HG03139 (cell line): ENCODE measurements around the gene SLC4A7.
"Not testable (repeated sequence)": the region's sequence is repeated elsewhere in the genome, so short reads cannot be mapped to it uniquely, and the experiment has no call there.

ENCODE experiments used
- ATAC-seq: cut with Tn5 transposase; IDR thresholded peaks from one replicate; pipeline ENCODE4 v1.9.1; 2021; ENCODE audit not compliant: unreplicated experiment

The SLC4A7 gene

GRCh38 chr3:27431116-27431515, 53.1 kb downstream of the SLC4A7 start:
- ATAC-seq = no peak

GRCh38 chr3:27429909-27430308, 54.3 kb downstream of the SLC4A7 start:
- no peak for ATAC-seq

GRCh38 chr3:27428446-27428845, 55.7 kb downstream of the SLC4A7 start:
- ATAC-seq = no peak

- no peak for ATAC-seq
Measured at GRCh38 chr3:27426926-27427325, 57.3 kb downstream of the SLC4A7 start.

GRCh38 chr3:27425896-27426565, 58.2 kb downstream of the SLC4A7 start:
- ATAC-seq = no peak

- ATAC-seq = not testable (repeated sequence)
Measured at GRCh38 chr3:27424812-27425521, 59.2 kb downstream of the SLC4A7 start.

- no peak for ATAC-seq
Measured at GRCh38 chr3:27423463-27423862, 60.7 kb downstream of the SLC4A7 start.

GRCh38 chr3:27422617-27423016, 61.6 kb downstream of the SLC4A7 start:
- no peak for ATAC-seq

GRCh38 chr3:27415202-27415601, 69.0 kb downstream of the SLC4A7 start:
- no peak for ATAC-seq

- no peak for ATAC-seq
Measured at GRCh38 chr3:27392950-27393679, 91.1 kb downstream of the SLC4A7 start.

- not testable (repeated sequence) for ATAC-seq
Measured at GRCh38 chr3:27392414-27392813, 91.8 kb downstream of the SLC4A7 start.

- ATAC-seq = no peak
Measured at GRCh38 chr3:27391796-27392195, 92.4 kb downstream of the SLC4A7 start.

GRCh38 chr3:27387625-27388024, 96.6 kb downstream of the SLC4A7 start:
- ATAC-seq = no peak

GRCh38 chr3:27385504-27385903, 98.7 kb downstream of the SLC4A7 start:
- ATAC-seq = no peak

GRCh38 chr3:27384191-27384590, 100.0 kb downstream of the SLC4A7 start:
- no peak for ATAC-seq

- ATAC-seq = no peak
Measured at GRCh38 chr3:27380433-27381357, 103.5 kb downstream of the SLC4A7 start.

GRCh38 chr3:27378331-27378730, 105.9 kb downstream of the SLC4A7 start:
- no peak for ATAC-seq

- no peak for ATAC-seq
Measured at GRCh38 chr3:27376109-27376772, 107.9 kb downstream of the SLC4A7 start.

- peak; percentile 100 for ATAC-seq
Measured at GRCh38 chr3:27368831-27369607, 115.2 kb downstream of the SLC4A7 start, which contains the start of gene NEK10. Gene NEK10 (minus strand): TSS chr3:27369383. CDS start chr3:27352882, 16,501 bp downstream.
